Stimulated activated naive CD8-positive, alpha-beta T cell treated with anti-CD3 and anti-CD28 coated beads, Interleukin-15, Interleukin-2, amounts not matched to agents 100 ng/mL and 50 ng/mL, for 24 hours (primary cell): Measurements from ENCODE around the gene DDX3X.
"Not testable (repeated sequence)": the region's sequence is repeated elsewhere in the genome, so short reads cannot be mapped to it uniquely, and the experiment has no call there.

Experiments used
- H3K27ac Mint-ChIP-seq: one replicate; pipeline ENCODE4 v1.8.0; 2021; ENCODE audit warnings: mild to moderate bottlenecking, mixed read lengths
- H3K27me3 Mint-ChIP-seq: one replicate; pipeline ENCODE4 v1.8.0; 2021; ENCODE audit warnings: mixed read lengths
- H3K36me3 Mint-ChIP-seq: one replicate; pipeline ENCODE4 v1.8.0; 2021; ENCODE audit warnings: low read depth, mixed read lengths
- H3K4me1 Mint-ChIP-seq: one replicate; pipeline ENCODE4 v1.8.0; 2021; ENCODE audit warnings: low read depth, mixed read lengths
- H3K4me3 Mint-ChIP-seq: one replicate; pipeline ENCODE4 v1.8.0; 2021; ENCODE audit warnings: mild to moderate bottlenecking, mixed read lengths
- H3K9me3 Mint-ChIP-seq: one replicate; pipeline ENCODE4 v1.8.0; 2021; ENCODE audit warnings: mixed read lengths

Gene DDX3X

DNA sequence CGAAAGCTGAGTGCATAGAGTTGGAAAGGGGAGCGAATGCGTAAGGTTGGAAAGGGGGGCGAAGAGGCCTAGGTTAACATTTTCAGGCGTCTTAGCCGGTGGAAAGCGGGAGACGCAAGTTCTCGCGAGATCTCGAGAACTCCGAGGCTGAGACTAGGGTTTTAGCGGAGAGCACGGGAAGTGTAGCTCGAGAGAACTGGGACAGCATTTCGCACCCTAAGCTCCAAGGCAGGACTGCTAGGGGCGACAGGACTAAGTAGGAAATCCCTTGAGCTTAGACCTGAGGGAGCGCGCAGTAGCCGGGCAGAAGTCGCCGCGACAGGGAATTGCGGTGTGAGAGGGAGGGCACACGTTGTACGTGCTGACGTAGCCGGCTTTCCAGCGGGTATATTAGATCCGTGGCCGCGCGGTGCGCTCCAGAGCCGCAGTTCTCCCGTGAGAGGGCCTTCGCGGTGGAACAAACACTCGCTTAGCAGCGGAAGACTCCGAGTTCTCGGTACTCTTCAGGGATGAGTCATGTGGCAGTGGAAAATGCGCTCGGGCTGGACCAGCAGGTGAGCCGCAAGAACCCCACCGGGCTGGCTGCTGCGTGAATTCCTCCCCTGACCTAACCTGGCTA lies at the start of gene DDX3X:
Gene DDX3X, plus strand, starts transcription at position 419 of the 619 bp plus-strand sequence. Its CDS starts 91 bp downstream, at position 510.
- peak within 1 kb of the TSS; percentile 100 for H3K27ac Mint-ChIP-seq
- peaks cover 34% of the 10 kb centered on the region for H3K4me1 Mint-ChIP-seq
- no peaks in the 10 kb centered on the region for H3K27me3 Mint-ChIP-seq
- H3K4me3 Mint-ChIP-seq: peak within 1 kb of the TSS; percentile 93
- peaks cover 38% of the 10 kb centered on the region for H3K36me3 Mint-ChIP-seq
- H3K9me3 Mint-ChIP-seq: no peaks in the 10 kb centered on the region

GRCh38 chrX:41285928-41286327 lies 48.0 kb upstream of the DDX3X start:
- H3K4me3 Mint-ChIP-seq, H3K27ac Mint-ChIP-seq, H3K27me3 Mint-ChIP-seq, H3K9me3 Mint-ChIP-seq, H3K36me3 Mint-ChIP-seq, H3K4me1 Mint-ChIP-seq: not testable (repeated sequence)

DNA sequence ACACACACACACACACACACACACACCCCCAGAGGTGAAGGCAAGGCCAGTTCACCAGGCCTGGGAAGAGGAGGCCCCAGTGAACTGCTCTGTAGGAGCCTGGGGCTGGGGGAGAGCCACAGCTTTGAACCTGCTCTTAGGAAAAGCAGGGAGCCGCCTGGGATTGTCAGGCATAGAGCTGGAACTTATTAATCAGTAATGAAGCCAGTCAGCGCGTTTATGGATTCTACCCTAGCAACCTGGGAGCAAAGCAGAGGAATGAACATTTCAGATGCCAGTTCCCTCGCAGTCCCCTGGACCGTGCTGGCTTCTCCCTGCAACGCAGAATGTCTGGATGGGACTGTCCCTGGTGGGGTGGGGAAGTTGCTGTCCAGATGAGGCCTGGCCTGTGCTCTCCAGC lies 45.3 kb upstream of the DDX3X start:
- Mint-ChIP-seq H3K27me3 (no peaks in the 10 kb centered on the region), H3K27ac (no peak overlapping the region), H3K9me3 (no peaks in the 10 kb centered on the region), H3K4me1 (no peaks in the 10 kb centered on the region), H3K36me3 (no peaks in the 10 kb centered on the region), H3K4me3 (no peak overlapping the region)

DNA sequence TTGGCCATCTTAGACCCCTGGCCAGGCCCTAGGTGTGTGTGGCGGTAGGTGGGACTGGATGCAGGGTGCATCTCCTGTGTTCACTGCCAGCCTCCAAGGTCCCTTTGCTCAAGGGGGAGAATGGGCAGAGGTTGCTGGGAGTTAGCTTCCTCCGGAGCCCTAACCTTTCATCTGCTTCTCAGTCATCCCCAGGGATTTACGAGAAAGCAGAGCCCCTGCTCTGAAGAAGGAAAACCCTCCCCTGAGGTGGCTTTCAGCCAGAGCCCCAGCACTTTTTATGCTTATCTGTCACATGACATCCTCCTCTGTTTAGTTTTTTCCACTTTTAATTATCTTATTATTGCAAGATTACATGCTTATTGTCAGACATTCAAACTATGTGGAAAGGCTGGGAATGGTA lies 44.9 kb upstream of the DDX3X start:
- H3K27me3 Mint-ChIP-seq: no peaks in the 10 kb centered on the region
- H3K4me1 Mint-ChIP-seq: no peaks in the 10 kb centered on the region
- no peaks in the 10 kb centered on the region for H3K9me3 Mint-ChIP-seq
- H3K27ac Mint-ChIP-seq: no peak overlapping the region
- H3K4me3 Mint-ChIP-seq: no peak overlapping the region
- no peaks in the 10 kb centered on the region for H3K36me3 Mint-ChIP-seq

- no peaks in the 10 kb centered on the region for H3K4me1 Mint-ChIP-seq
- no peak overlapping the region for H3K4me3 Mint-ChIP-seq
- no peaks in the 10 kb centered on the region for H3K27me3 Mint-ChIP-seq
- no peaks in the 10 kb centered on the region for H3K9me3 Mint-ChIP-seq
- H3K27ac Mint-ChIP-seq: no peak overlapping the region
- H3K36me3 Mint-ChIP-seq: no peaks in the 10 kb centered on the region
Observed at GRCh38 chrX:41291309-41291708, 42.7 kb upstream of the DDX3X start.

GRCh38 chrX:41293269-41293668 lies 40.7 kb upstream of the DDX3X start:
- H3K27ac Mint-ChIP-seq: no peak overlapping the region
- no peaks in the 10 kb centered on the region for H3K36me3 Mint-ChIP-seq
- H3K4me1 Mint-ChIP-seq: no peaks in the 10 kb centered on the region
- H3K27me3 Mint-ChIP-seq: no peaks in the 10 kb centered on the region
- no peak overlapping the region for H3K4me3 Mint-ChIP-seq
- no peaks in the 10 kb centered on the region for H3K9me3 Mint-ChIP-seq

- H3K27me3 Mint-ChIP-seq: no peaks in the 10 kb centered on the region
- no peaks in the 10 kb centered on the region for H3K9me3 Mint-ChIP-seq
- no peak overlapping the region for H3K4me3 Mint-ChIP-seq
- no peak overlapping the region for H3K27ac Mint-ChIP-seq
- no peaks in the 10 kb centered on the region for H3K4me1 Mint-ChIP-seq
- no peaks in the 10 kb centered on the region for H3K36me3 Mint-ChIP-seq
Observed at GRCh38 chrX:41300758-41301437, 33.1 kb upstream of the DDX3X start.

DNA sequence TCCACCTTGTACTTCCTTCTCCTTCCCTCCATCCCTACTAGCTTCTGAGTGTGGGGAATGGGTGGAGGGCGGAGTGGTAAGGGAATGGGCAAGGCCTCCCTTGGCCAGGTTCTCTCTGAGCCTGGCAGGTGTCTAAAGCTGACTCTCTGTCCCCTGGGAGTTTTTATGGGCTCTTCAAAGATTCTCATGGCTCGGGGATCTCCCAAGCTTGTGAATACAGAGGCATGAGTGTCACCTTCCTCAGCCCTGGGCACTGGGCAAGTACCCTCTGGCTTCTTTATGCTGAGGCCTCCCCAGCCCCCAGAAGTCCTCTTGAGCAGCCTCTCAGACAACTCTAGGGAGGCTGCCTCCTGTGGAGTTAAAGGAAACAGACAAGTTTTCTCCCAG lies 32.5 kb upstream of the DDX3X start:
- H3K9me3 Mint-ChIP-seq: no peaks in the 10 kb centered on the region
- no peaks in the 10 kb centered on the region for H3K27me3 Mint-ChIP-seq
- H3K4me1 Mint-ChIP-seq: no peaks in the 10 kb centered on the region

GRCh38 chrX:41302370-41302769 lies 31.6 kb upstream of the DDX3X start:
- no peak overlapping the region for H3K4me3 Mint-ChIP-seq
- H3K36me3 Mint-ChIP-seq: no peaks in the 10 kb centered on the region
- no peaks in the 10 kb centered on the region for H3K27me3 Mint-ChIP-seq
- no peaks in the 10 kb centered on the region for H3K4me1 Mint-ChIP-seq
- no peak overlapping the region for H3K27ac Mint-ChIP-seq
- no peaks in the 10 kb centered on the region for H3K9me3 Mint-ChIP-seq

More for the DNA sequence above, 32.5 kb upstream of the DDX3X start:
- Mint-ChIP-seq H3K36me3 (no peaks in the 10 kb centered on the region), H3K27ac (no peak overlapping the region), H3K4me3 (no peak overlapping the region)

DNA sequence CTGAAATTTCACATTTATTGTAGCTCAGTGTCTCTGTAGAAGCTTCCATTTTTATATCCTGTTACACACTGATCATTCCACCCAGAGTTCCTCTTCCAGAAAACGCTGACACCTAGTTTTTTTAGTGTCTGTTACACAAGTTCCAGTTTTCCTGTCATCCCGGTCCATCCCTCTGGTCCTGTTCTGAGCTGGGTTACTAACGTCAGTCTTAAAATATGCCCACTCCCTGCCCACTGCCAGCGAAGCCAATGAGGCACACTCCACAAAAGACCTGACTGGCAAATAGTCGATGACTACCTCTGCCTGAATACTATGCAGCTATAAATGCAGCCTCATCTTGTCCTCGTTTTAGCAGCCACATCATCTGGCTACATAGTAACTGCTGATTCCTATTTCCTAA lies 30.9 kb upstream of the DDX3X start:
- Mint-ChIP-seq H3K27me3 (no peaks in the 10 kb centered on the region), H3K4me3 (no peak overlapping the region), H3K36me3 (no peaks in the 10 kb centered on the region), H3K4me1 (no peaks in the 10 kb centered on the region), H3K27ac (no peak overlapping the region), H3K9me3 (no peaks in the 10 kb centered on the region)

DNA sequence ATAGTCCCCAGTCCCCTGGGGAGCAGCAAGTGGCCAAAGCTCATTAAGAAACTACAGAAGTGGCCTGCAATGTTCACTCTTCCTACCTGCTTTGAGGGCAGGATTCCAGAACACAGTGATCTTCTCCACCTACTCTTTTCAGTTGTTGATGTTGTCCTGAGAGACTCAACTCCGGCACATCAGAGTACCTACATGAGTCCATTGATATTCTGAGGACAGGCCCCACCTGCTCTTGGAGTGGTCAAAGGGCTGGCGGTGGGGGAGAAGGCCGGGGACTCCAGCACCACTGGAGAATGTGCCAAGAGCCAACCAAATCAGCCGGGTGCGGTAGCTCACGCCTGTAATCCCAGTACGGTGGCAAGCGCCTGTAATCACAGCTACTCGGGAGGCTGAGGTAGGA lies 29.8 kb upstream of the DDX3X start:
- H3K36me3 Mint-ChIP-seq: no peaks in the 10 kb centered on the region
- H3K4me3 Mint-ChIP-seq: no peak overlapping the region
- H3K9me3 Mint-ChIP-seq: no peaks in the 10 kb centered on the region
- no peaks in the 10 kb centered on the region for H3K27me3 Mint-ChIP-seq
- no peaks in the 10 kb centered on the region for H3K4me1 Mint-ChIP-seq
- H3K27ac Mint-ChIP-seq: no peak overlapping the region

- no peaks in the 10 kb centered on the region for H3K36me3 Mint-ChIP-seq
- no peaks in the 10 kb centered on the region for H3K9me3 Mint-ChIP-seq
- H3K27ac Mint-ChIP-seq: no peak overlapping the region
- no peak overlapping the region for H3K4me3 Mint-ChIP-seq
- H3K4me1 Mint-ChIP-seq: no peaks in the 10 kb centered on the region
- no peaks in the 10 kb centered on the region for H3K27me3 Mint-ChIP-seq
Observed at GRCh38 chrX:41308884-41309647, 24.9 kb upstream of the DDX3X start.

DNA sequence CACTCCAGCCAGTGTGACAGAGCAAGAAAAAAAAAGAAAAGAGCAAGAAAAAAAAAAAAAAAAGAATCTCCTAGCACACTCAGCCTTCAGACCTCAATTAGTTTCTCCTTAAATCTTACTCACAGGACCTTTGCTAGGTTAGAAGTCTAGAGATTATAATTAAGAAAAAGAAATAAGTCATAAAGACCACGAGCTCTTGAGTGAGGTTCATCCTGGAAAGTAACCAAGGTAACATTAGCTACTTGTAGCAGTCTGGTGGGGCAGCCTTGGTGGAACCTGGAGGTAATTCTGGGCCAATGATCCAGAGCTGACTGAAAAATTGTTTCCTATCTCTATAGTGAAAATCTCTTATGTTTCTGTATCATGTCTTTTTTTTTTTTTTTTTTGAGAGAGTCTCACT lies 21.2 kb upstream of the DDX3X start:
- Mint-ChIP-seq H3K9me3 (no peaks in the 10 kb centered on the region), H3K4me1 (no peaks in the 10 kb centered on the region), H3K4me3 (no peak overlapping the region), H3K36me3 (no peaks in the 10 kb centered on the region), H3K27me3 (no peaks in the 10 kb centered on the region), H3K27ac (no peak overlapping the region)

- H3K27ac Mint-ChIP-seq: no peak overlapping the region
- H3K27me3 Mint-ChIP-seq: no peaks in the 10 kb centered on the region
- no peaks in the 10 kb centered on the region for H3K36me3 Mint-ChIP-seq
- no peaks in the 10 kb centered on the region for H3K9me3 Mint-ChIP-seq
- H3K4me3 Mint-ChIP-seq: no peak overlapping the region
- H3K4me1 Mint-ChIP-seq: no peaks in the 10 kb centered on the region
Observed at GRCh38 chrX:41313419-41313818, 20.5 kb upstream of the DDX3X start.

DNA sequence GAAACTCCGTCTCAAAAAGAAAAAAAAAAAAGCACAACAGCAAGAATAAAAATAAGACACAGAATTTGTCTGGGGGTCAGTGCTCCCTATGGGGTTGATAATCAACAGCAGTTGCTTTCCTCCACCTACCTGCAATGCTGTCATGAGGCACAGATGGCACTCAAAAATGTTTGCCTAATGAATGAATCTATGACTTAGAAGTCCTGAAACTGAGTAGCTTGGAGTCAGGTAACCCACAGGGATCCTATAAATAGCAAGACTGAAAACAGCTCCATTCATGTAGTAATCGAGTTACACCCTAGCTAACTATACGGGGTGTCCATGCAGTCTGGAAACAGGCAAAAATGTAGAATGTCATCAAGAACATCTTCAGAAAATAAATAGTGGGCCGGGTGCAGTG lies 19.8 kb upstream of the DDX3X start:
- no peaks in the 10 kb centered on the region for H3K36me3 Mint-ChIP-seq
- H3K27ac Mint-ChIP-seq: no peak overlapping the region
- H3K27me3 Mint-ChIP-seq: no peaks in the 10 kb centered on the region
- H3K4me1 Mint-ChIP-seq: no peaks in the 10 kb centered on the region
- no peak overlapping the region for H3K4me3 Mint-ChIP-seq
- H3K9me3 Mint-ChIP-seq: no peaks in the 10 kb centered on the region
